Embryonic facial prominence (tissue), 1 donor: ENCODE results near the gene ALPK1.
"Not testable (repeated sequence)": the region's sequence is repeated elsewhere in the genome, so short reads cannot be mapped to it uniquely, and the experiment has no call there.

Source experiments
- DNase-seq: peaks from one replicate; pipeline ENCODE4 v3.0.0-alpha.2; 2016; ENCODE audit errors: extremely low spot score

Gene ALPK1

GRCh38 chr4:112284166-112284565 lies 13.0 kb upstream of the ALPK1 start:
- no peak for DNase-seq

- DNase-seq = no peak
These were observed 12.3 kb upstream of the ALPK1 start for GRCh38 chr4:112284662-112285411.

- no peak for DNase-seq
These were observed 9.7 kb upstream of the ALPK1 start for GRCh38 chr4:112287258-112287989.

- DNase-seq = no peak
These were observed 8.7 kb upstream of the ALPK1 start for GRCh38 chr4:112288455-112288854.

GRCh38 chr4:112289407-112290253 lies 7.5 kb upstream of the ALPK1 start:
- no peak for DNase-seq

GRCh38 chr4:112290341-112290740 lies 6.8 kb upstream of the ALPK1 start:
- no peak for DNase-seq

- DNase-seq = no peak
These were observed 2.6 kb downstream of the ALPK1 start for GRCh38 chr4:112299721-112300120.

- no peak for DNase-seq
These were observed 5.4 kb downstream of the ALPK1 start for GRCh38 chr4:112302320-112303274.

GRCh38 chr4:112305477-112305876 lies 8.3 kb downstream of the ALPK1 start:
- not testable (repeated sequence) for DNase-seq

- DNase-seq = not testable (repeated sequence)
These were observed 12.2 kb downstream of the ALPK1 start for GRCh38 chr4:112309263-112309791.

GRCh38 chr4:112311516-112311915 lies 14.3 kb downstream of the ALPK1 start:
- no peak for DNase-seq

- DNase-seq = no peak
These were observed 15.6 kb downstream of the ALPK1 start for GRCh38 chr4:112312610-112313239.

GRCh38 chr4:112315446-112315845 lies 18.3 kb downstream of the ALPK1 start:
- no peak for DNase-seq

- no peak for DNase-seq
These were observed 19.2 kb downstream of the ALPK1 start for GRCh38 chr4:112316360-112316759.

- DNase-seq = no peak
These were observed 21.3 kb downstream of the ALPK1 start for GRCh38 chr4:112318239-112319142.

GRCh38 chr4:112321776-112322684 lies 24.9 kb downstream of the ALPK1 start:
- DNase-seq = peak; percentile 31

- no peak for DNase-seq
These were observed 25.7 kb downstream of the ALPK1 start for GRCh38 chr4:112322866-112323265.

GRCh38 chr4:112325530-112325929 lies 28.4 kb downstream of the ALPK1 start:
- no peak for DNase-seq
